Activated CD4-positive, alpha-beta T cell treated with anti-CD3 and anti-CD28 coated beads, Interleukin-2, amount 50 U/mL, for 4 hours (primary cell): ENCODE results near the gene PPP2R5B.
A peak's percentile ranks its signal among the peaks of the same experiment; 100 is the strongest.

Experiments
- DNase-seq, 2 experiments: peaks; one replicate each; pipeline ENCODE4 v3.0.0-alpha.2; 2020

The PPP2R5B gene

DNA sequence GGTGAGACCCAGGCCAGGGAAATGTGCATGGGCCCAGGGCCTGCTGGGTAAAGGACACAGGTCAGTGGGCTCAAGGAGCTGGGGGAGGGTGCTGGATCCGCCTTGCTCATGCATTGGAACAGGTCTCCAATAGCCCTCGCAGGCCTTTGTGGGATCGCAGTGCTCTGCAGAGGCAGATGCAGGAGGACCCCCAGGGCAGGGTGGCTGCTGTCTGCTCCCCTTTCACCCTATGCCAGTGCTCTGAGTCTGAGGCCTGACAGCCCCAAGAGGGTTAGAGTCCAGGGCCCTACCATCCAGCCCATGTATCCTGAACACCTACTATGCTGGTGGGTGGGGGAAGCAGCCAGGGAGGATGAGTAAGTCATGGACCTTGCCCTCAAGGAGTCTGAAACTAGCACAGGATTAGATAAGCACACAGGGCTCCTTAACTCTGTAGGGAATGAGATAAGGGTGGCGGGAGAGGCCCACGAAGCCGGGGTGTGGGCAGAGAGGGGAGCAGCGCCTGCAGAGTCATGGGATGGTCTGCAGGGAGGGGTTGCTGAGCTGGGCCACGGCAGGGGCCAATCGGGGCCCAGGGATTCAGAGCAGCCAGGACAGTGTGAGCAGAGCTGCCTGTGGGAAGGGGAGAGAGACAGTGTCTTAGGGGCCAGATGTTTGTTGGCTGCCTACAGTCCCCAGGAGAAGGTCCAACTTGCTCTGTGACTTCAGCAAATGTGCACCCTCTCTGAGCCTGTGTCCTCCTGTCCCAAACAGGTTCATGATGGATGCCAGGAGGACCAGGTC is 35.6 kb upstream of the PPP2R5B start:
- DNase-seq: no peak

DNA sequence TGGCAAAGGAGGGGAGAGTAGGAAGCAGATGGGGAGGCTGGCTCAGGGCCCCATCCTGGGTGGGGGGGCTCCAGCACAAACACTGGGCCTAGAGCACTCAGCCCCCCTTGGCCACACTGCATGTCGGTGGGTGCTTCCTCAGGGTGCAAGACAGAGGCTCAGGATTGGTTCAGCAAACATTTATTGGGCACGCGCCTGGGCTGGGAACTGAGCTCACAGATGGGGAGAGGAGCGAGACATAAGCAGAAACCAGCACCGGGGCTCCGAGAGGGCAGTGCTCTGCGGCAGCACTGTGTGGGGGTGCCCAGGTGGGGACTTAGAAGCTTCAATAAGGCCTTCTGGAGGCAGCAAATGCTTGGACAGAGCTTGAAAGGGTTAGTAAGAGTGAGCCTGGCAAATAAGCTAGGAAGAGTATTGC is 34.0 kb upstream of the PPP2R5B start:
- DNase-seq: no peak

DNA sequence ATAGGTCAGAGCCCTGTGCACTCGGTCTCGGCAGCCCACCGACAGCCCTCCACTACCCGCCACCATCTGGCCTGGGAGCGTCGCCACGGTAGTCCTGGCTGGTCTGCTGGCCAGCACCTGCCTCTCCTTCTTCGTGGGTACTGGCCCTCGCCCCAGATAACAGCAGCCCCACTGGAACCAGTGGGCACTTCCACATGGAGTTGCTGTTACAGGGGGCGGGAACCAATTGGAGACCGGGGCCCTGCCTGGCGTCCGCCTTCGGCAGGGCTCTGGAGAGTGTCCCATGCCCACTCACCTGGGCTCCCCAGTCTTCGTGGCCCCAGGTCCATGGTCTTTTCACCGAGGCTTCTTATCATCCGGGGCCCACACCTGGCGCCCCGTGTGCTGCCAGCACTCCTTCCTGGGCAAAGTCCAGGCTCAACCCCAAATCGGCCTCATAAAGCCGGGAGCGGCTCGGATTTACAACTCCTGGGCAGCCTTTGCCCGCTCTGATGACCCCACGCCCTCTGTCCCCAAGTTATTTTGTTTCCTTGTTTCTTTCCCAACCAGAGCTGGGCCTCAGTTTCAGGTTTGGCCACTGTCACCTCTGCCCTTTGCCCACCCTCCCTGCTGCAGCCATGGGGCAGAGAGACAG is 33.2 kb upstream of the PPP2R5B start:
- no peak for DNase-seq

DNA sequence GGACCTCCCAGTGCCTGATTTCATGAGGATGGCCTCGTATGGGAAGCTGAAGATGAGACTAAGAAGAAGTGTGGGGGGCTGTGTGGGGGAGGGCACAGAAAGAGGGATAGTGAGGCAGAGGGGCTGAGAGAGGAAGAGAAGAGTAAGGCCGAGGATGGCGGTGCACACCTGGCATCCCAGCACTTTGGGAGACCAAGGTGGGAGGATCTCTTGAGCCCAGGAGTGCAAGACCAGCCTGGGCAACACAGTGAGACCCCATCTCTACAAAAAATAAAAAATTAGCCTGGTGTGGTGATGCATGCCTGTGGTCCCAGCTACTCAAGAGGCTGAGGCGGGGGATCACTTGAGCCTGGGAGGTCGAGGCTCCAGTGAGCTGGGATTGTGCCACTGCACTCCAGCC is 32.6 kb upstream of the PPP2R5B start:
- DNase-seq: no peak

DNA sequence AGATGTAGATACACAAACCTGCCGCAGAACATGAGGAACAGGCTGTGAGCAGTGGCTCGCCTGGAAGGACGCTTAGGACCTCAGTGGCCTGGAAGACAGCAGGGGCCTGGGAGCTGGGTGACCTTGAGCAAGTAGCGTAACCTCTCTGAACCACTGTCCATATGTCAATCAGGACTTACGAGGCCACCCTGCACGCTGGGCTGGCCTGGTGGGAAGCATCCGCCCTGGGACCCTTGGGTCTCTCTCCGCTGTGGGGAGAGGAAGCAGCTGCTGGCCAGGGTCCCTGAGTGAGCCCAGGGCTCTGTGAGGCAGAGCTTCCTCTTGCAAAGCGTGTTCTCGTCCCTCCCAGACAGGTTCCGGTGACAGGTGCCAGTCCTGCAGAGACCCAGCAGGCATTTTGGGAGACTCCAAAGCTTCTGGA is 32.1 kb upstream of the PPP2R5B start:
- DNase-seq: no peak

DNA sequence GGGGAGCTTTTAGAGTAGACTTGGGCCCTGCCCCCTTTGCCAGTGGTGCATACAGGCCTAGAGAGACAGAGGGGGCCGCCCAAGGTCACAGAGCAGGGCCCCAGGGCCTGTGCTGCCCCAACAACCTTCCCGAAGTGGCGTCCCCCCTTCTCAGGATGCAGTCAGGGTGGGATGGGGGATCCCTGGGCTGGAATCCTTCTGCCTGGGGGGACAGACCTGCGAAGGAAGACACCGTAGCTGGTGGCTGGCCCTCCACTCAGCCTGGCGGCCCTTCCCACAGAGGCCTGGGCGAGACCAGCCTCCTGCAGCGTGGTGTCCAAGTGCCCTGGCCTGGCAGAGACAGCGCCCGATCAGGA is 31.7 kb upstream of the PPP2R5B start:
- DNase-seq: no peak

DNA sequence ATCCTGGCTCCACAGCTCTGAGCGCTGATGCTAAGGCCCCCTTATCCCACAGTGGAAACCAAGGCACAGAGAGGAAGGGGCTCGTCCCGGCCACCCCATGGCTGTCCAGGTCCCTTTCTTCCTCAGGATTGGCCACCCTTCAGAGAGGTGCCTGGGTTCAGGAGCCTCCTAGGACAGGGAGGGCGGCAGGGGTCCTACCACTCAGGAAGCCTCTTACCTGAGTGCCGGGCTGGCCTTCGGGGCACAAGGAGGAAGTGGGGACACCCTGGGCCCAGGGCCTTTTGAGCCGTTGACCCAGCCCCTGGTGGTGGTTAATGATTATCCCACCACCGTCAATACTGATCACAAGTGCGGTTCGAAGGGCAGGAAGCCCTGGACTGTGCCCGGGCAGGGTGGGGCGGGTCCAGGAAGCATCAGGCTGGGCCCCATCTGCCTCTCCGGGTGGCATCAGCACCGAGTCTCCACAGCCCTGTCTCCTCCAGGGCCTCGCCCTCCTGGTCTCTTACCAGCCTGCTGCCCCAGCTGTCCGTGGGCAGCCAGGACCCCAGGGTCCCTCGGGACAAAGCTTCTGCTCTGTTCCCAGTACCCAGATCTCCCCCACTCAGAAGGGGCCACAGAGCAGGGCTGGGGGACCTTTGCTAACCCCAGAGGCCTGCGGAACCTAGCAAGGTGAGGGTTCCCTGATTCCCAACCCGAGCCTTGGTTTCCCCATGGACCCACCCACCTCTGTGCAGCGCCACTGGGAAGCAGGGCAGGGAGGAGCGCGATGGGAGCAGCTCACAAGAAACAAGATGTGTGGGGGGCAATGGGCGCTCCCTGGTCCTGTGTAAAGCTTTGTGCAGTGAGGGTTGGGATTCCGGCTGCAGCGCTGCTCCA is 31.1 kb upstream of the PPP2R5B start:
- DNase-seq: no peak

DNA sequence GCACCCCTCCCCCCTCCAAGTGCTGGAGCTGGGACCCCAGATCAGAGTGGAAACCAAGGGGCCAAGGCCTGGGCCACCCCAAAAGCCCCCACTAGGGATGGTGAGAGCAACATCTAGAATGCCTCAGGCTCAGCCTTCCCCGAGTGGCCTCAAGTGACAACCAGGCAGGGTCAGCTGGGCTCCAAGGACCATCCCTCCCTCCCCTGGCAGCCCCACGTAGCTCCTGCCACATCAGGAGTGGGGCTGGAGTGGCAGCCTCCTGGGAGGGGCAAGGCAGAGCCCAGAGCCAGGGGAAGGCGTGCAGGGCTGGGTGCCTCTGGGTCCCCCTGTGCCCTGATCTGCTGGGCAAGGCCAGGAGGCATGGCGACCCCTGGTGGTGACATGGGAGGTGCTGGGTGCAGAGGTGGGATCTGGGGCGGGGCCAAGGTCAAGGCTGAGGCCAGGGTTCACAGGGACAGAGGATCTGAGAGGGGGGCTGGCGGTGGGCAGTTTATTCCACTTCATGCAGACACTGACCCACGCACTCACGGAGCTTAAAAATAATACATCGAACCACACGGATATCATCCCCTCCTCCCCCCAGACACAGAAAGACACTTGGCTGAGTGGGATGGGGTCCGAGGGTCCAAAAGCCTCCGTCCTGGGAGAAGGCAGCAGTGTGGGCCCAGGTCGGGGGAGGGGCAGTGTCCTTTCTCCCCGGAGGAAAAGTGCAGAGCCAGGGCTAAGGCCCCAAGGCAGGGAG is 30.2 kb upstream of the PPP2R5B start:
- DNase-seq: peak; percentile 90 to 94

DNA sequence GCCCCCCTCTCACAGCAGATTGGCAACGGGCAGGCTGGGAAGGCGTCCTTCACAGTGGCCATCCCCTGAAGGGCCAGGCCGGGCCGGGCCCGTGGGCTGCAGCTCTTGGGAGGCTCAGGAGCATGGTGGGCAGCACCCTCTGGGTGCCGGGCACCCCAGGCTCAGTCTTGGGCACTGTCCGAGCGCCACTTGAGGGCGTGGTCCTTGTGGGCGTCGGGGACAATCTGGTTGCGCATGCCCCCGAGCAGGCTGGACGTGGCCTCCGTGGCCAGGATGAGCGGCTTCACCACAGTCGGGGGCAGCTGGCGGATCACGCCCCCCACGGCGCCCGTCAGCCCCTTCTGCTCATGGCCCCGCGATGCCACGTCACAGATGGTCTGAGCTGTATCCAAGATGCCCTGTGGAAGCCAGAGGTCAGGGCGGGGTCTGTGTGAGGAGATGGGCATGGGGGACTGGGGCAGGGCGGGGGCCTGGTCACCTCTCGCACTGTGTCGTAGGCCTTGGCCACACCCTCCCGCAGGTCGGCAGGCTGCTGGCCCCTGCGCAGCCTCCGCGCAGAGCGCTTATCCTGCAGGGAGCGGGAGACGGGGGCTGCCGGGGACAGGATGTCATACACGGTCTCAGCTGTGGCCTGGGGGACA is 29.6 kb upstream of the PPP2R5B start:
- DNase-seq: no peak

DNA sequence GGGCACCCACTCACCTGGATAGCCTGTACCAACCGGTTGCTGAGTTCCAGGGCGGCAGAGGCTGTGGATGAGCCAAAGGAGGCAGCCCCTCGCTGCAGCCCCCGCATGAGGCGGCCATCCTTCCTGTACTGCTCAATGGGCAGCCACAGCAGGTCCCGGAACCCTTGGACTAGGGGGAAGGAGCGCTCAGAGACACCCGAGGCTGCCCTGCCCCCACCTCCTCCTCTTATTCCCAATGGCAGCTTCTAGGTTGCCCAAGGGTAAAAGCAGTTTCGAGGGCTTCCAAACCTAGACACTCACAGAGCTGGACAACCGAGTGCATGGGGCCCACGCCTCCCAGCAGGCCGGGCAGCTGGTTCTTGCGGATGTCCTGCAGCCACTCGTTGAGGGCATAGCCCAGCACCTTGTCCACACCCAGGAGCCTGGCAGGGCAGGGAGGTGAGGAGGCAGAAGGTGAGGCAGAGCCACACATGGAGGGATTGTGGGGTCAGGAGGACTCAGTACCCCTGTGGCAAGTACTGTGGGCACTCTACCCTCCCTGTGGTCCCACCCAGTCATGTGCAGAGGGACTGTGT is 28.0 kb upstream of the PPP2R5B start:
- DNase-seq: no peak

DNA sequence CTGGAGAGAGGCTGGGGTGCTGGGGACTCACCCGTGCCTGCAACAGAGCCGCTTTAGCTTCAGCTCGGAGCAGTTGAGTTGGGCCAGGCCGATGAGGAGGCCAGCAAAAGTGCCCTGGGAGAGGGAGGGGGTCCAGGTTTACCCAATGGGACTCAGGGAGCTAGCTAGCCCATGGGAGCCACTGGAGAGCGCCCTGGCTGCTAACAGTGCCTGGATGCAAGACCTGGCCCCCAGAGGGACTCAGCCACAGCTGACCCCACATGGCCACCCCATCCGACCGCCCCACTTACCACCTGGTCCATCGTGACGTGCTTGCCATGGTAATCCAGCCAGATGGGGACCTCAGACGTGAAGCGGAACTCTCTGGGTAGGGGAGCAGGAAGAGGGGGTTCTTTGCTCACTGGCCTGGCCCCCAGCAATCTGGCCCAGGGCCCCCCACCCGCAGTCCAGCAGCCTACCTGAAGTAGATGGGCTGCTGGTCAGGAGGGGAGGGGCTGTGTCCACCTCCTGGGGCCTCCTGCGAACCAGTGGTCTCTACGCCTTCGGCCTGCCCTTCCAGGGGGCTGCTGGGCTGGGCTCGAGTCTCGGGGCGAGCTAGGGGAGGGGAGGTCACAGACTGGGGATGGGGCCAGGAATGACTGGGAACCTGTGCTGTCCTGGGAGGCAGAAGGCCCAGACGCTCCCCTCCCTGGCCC is 27.0 kb upstream of the PPP2R5B start:
- DNase-seq: no peak

DNA sequence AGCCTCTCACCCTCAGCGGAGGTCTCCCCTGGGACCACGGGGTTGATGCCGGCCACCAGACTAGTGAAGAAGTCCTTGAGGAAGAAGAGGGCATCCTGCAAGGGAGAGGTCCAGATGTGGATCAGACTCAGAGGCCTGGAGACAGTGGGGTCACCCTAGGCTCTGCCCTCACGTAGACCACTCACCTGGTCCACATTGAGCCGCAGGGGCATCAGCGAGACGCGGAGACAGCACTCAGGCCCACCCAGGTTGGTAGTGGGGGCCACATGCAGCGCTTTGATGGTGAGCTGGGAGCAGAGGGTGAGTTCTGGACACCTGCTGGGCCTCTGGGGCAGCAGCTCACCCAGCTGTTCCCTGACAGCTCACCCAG is 26.4 kb upstream of the PPP2R5B start:
- DNase-seq: no peak

DNA sequence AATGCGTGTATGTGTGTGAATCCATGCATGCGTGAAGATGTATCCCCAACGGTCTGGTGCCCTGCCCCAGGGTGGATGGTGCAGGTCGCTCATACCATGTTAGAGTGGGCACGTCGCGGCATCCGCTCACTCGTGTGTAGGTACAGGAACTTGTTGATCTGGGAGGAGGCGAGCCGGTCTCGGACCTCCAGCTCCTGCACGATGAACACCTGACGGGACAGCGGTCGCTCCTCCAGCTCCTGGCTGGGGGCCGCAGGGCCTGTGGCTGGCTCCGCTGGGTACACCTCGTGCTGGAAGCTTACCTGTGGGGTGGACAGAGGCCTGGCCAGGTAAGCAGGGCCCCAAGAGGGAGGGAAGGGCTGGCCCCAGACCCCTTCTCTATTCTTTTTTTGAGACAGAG is 25.9 kb upstream of the PPP2R5B start:
- no peak for DNase-seq

DNA sequence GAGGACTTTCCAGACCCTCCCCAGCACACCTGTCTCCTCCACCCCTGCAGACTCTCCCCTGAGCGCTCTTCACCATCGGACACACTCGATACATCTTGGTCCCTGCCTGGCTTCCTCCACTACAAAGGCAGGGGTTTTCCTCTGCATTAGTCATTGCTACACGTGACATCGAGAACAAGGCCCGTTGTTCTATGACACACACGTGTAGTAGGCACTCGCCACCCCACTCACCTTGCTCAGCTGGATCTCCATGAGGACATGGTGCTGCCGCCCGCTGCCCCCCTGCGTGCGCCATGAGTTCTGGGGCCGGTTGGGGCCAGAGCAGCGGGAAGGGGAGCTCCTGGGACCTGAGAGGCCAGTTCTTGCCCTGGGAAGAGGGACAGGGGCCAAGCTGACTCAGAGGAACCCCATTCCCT is 24.2 kb upstream of the PPP2R5B start:
- DNase-seq: peak; percentile 64 to 71

DNA sequence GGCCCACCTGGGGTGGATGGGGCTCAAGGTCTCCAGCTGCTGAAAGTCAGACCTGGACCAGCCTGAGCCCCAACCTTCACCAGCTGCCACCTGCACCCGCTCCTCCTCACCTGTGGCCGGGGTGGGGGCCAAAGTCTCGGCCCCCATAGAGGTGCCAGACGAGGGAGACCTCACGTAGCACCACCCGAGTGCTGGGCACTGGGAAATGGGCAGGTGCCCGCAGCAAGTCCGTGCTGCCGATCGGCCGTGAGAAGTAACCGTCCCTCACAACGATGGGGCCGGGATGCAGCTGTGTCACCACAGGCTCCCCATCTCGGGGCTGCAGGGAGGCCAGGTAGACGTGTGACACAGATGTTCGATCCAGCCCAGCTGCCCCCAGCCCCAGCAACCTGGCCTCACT is 23.7 kb upstream of the PPP2R5B start:
- no peak for DNase-seq

DNA sequence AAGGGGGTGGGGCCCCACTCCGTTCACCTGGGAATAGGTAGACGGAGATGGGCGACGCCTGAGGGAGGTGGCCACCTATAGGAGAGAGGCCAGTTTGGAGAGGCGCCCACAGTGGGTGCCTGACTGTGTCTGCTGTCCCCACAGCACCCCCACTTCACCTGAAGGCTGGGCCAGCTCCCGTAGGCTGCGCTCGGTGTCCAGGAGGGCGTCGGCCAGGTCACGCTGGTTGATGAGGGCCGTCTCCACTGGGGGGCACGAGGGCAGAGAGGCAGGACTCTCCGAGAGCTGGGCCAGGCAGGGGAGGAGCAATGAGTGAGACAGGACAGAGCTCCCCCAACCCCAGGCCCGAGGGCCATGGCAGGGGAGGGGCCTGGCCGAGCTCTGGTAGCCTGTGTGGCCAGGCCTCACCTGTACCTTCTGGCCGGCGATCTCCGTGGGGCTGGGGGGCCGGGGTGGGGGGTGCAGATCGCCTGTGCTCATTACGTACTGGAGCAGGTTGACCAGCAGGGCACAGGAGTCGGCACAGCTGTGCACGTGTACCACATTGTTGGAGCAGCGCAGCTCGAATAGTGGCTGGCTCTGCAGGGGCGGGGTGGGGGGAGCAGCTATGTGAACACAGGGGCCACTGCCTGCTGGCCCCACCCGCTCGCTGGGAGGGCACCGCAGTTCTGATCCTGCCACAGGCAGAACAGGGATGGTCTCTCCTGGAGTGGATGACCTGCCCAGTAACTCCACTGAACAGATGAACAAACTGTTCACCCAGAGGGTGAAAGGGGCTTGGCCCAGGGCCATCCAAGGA is 22.2 kb upstream of the PPP2R5B start:
- no peak for DNase-seq

DNA sequence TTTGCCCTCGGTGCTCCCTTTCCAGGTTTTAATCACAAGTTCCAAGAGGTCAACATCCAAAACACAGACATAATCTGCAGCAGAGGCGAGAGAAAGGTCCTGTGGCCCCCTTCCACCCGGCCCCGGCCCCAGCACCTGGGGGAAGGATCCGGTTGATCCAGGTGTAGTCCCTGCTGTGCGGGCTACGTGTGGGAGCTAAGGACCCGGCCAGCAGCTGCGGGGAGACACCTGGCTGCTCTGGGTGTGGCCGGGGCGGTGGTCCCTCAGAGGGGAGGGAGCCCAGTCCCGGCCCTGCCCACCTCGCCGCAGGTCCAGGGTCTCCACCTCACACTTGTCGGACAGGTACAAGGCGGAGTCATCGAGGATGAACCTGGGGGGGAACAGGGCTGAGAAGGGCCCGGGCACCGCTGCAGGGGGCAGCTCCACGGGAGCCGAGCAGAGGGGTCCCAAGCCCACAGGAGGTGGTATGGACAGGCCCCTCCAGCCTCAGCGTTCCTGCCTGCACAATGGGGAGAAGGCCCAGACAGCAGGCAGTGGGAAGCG is 21.1 kb upstream of the PPP2R5B start:
- DNase-seq: no peak

DNA sequence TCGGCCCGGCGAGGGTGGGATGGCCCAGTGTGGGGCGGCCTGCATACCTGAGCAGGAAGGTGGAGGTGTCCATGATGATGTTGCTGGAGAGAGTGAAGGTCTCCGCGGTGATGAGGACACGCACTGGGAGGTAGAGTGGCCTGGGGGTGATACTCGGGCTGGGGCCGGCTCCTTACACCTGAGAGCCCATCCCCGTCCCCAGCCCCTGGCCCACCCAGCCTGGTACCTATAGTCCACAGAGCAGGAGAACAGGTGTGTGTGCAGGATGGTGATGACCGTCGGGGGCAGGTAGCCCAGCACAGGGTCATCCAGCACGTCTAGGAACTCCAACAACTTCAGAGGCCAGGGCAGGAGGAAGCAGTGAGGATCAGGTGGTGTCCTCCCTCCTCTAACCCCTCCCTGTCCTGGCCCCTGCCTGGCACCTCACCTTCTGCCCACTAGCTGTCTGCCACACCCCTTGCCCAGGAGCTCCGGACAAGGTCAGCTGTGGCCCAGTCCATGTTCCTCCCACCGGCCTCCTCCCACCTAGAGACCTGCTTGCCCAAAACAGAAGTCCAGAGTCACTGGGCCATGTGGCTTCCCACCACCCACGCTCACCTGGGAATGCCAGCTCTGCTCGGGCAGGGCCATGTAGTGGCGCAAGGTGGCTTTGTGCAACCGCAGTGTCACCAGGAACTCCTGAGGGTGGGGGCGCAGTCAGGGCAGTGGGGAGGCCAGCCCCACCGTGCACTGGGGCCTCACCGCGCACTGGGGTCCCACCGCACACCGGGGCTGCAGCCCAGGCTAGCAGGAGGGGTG is 18.8 kb upstream of the PPP2R5B start:
- no peak for DNase-seq

DNA sequence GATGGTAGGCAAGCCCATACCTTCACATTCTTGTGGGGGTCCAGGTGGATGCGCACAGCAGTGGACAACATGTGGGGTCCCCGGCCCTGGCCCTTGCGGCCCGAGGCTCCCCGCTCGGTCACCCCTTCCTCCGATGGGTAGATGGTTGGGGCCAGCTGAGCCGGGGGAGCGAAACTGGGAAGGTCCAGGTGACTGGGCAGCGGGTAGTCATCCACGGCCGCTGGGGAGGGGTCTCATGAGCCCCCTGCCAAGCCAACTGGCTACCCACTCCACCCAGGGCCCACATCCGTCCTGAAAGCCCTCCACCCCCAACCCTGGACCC is 18.2 kb upstream of the PPP2R5B start:
- DNase-seq: no peak

DNA sequence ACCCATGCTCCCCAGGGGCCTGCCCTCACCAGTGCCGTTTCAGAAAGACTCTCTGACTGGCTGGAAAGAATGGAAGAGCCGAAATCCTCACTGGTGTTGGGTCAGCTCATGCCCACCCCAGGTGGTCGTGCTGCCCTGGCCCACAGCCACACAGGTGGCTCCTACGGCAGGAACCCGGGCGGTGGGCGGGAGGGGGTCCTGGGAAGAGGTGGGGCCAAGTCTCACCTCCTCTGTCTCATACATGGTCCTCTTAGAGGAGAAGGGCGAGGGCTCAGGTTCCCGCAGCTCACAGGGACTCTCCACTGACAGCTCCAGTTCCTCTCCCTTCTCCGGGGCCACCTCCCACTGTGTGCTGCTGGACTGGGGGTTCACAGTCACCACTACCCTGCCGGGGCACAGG is 15.7 kb upstream of the PPP2R5B start:
- DNase-seq: no peak
